Dermis microvascular lymphatic vessel endothelial cell (primary cell): ENCODE measurements around the gene TAC4. TPM values are rescaled to one million over a fixed set of nuclear protein-coding genes. Genes with fewer than 3 reads are reported as not detected.

Experiments
- DNase-seq, 2 donors: peaks; one replicate each; pipeline versions ENCODE4 v3.0.0 to v3.0.0-alpha.2; 2010; ENCODE audit warnings: low read depth in 2 of 2
- total RNA-seq: library from RNA; depleted of rRNA; stranded (reverse); fragments of >200 nt; gene quantifications from 2 replicates; pipeline ENCODE4 v1.2.1, GENCODE V29; 2014

Gene TAC4
- total RNA-seq, 1 donor from 2014 or later: not detected

DNA sequence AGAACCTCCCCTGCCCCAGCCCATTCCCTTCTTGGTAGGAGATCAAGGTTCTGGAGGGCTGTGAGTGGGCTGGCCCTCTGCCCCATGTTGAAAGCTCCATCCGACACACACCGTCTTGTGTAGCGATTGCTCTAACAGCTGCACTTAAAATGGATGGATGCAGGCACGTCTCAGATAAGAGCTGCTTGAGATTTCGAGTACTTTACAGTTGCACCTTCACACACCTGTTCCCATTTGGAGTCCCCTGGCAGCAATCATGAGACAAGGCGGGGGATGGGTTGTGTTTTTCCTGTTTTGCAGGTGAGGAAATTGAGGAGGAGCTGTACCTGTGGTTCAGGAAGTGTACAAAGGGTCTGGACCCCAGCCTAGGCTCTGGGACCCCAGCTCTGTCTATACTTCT lies 25.6 kb upstream of the TAC4 start:
- DNase-seq: no peak

GRCh38 chr17:49872754-49873377 lies 25.0 kb upstream of the TAC4 start:
- DNase-seq: no peak

- no peak for DNase-seq
These were observed 23.3 kb upstream of the TAC4 start for GRCh38 chr17:49871211-49871610.

DNA sequence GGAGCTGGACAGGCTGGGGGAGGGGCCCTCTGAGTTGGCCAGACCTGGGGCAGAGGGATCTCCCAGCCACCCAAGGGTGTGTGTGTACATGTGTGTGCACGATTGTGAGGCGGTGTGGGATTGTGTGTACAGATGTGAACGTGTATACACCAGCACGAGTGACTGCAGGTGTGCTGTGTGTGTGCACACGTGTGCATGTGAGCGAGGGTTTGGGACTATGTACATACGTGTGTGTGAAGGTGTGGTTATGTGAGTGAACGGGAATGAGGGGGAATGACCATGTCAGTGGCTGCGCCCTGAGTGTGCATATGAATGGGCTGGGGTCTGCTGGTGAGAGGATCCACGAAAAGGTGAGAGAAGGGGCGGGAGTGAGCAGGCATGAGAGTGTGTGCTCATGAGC lies 22.4 kb upstream of the TAC4 start:
- DNase-seq: no peak

- no peak for DNase-seq
These were observed 21.1 kb upstream of the TAC4 start for GRCh38 chr17:49869038-49869374.

DNA sequence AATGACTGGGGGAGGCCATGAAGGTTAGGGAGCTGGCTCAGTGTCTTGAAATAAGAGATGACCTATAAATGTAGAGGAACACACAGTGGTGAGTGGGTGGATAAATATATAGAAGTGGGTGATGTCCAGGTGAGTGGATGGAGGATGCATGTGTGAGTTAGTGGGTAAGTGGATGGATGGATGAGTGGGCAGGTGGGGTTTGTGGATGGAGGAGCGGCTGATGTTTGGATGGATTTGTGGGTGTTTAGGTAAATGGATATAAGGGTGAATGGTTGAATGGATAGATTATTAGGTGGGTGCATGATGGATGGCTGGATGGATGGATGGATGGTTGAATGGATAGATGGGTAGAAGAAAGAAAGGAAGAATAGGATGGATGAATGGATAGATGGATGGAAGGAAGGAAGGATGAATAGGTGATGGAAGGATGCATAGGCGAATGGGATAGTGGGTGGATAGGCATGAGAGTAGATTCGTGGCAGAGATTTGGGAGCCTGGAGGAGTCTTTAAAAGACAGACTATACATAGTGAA lies 19.1 kb upstream of the TAC4 start:
- no peak for DNase-seq

DNA sequence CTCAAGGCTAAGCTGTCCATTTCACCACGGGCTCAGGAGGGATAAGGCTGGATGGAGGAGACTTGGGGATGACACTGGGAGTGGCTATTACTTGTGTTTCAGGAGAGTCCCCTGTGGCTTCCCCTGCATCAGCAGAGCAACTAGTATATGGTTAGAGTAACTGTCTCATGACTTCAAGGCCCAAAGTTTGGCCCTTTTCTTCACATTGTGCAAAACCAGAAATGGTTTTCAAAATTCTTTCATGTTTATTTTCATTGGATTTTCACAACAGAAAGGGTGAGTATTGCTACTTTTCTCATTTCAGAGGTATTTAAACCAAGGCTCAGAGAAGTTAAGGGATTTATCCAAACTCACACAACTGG lies 18.1 kb upstream of the TAC4 start:
- DNase-seq: no peak

DNA sequence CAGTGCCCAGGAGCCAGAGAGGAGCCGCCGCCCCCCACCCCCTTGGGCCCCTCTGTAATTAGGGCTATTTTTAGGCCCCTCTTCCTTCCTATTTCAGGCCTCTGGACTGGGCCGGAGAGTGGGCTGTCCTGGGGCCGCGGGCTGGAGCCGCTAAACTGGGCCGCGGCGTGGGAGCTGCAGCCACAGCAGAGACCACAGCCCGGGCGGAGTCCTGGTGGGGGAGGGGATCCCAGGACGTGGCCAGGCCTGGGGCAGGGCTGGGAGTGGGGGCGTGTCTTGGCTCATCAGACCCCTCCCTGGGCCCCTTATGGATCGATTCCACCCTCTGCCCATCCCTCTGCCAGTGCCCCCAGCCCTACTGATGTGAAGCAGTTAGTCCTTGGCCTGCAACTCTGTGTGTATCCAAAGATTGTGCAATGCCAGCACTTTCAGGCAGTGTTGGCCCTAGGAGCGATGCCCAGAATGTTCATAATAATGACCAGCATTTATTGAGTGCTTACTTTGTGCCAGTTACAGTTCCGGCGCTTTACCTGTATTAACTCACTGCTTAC lies 15.0 kb upstream of the TAC4 start:
- no peak for DNase-seq

DNA sequence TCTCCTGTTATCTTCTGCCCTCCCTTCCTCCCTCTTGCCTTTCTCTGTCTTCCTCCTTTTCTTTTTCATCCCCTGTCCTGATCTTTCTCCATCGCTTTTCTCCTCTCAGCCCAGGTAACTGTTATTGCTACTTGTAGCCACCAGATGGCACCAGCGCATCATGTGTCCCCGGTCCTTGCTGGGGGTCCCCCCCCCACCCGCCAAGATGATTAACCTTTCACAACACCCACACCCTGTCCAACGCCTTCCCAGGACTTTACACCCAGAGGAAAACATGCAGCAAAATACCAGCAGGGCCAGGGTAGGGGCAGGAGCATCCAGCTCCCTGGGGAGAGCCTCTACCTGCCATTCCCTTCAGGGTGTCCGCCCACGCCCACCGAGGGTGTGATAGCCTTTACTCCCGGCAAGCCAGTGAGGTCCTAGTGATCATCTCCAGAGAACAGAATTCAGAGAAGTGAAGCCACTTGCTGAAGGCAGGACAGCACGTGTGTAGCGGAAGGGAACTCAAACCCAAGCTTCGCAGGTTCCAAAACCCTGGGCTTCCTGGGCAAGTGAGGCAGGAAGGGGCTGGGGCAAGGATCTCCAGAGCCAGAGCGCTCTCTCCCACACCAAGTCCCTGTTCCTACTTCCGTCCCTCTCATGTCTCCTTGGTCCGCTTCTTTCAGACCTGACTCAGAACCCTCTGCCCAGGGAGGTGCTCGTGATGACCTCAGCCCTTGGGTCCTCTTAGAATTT lies 13.4 kb upstream of the TAC4 start:
- DNase-seq: peak; percentile 9 to 46

DNA sequence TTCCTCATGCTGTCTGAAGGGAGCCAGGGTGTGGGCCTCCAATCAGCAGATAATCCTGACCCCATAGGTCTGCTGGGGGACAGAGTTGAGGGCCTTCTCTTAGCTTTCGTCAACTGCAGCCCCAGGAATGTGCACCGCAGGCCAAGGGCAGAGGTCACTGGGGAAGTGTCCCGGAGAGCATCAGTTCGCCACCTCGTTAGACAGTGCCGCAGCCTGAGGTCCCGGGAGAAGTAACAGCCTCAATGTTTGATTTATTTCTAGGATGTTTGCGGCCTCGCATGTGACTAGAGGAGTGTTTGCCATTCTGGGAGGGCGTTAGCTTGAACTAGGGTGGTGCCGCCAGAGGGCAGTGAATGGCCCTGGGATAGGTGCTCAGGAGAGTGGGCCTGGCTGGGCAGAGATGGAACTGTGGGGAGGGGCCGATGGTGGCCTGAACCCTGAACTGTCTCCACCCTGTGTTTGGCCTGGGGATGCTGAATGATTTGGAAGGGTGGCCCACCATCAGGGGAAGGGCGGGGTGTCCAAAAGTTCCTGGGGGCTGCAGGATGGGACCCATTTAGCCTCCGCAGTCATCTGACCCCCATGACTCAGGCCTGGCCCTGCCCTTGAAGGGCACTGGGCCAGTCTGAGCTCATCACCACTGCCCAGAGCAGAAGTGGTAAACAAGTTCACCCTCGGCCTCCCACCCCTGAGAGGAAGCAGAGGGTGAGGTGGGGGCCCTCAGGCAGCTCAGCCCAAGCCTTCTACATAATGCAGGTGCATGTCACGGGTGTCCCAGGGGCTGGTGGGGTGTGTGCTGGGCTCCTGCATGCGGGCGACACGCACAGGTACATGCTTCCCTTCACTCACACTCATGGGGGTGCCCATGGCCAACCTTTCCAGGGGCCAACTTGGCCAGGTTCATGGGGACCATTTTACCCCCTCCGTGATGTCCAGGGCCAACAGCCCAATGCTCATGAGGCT lies 12.4 kb upstream of the TAC4 start:
- DNase-seq: no peak

DNA sequence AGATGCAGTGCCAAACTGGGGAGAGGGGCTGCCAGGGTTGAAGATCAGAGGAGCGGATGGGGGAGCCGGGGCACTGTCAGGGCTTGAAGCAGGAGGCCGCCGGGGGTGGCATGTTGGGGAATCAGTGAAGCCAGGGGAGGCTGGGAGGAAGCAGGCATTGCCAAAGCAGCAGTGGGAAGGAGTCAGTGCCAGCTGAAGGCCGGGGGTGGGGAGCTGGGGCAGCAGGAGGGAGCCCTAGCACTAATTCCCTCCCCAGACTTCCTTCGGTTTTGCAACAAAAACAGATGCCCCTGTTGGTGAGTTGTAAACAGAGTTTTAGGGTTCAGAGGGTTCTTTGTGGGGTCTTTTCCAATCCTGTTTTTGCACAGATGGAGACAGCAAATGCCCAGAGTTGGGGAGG lies 10.9 kb upstream of the TAC4 start:
- DNase-seq: no peak

DNA sequence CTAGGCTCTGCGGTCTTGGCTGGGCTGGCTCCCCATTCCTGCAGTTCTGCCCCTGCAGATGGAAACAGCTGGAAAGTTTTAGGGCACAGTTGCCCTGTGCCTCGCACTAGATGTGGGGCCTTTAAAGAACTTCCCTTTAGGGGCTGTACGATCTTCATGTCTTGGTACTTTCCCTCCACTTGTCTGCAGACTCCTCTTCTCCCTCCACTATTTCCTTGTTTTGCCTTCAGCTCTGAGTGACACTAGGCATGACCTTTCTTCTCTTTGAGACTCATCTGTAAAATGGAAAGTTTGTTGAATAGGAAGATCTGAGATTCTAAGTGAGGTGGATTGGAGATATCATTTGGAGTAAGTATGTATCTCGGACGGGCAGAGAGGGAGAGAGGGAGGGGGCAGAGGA lies 6.3 kb upstream of the TAC4 start:
- no peak for DNase-seq

GRCh38 chr17:49853470-49854015 lies 5.7 kb upstream of the TAC4 start:
- no peak for DNase-seq

DNA sequence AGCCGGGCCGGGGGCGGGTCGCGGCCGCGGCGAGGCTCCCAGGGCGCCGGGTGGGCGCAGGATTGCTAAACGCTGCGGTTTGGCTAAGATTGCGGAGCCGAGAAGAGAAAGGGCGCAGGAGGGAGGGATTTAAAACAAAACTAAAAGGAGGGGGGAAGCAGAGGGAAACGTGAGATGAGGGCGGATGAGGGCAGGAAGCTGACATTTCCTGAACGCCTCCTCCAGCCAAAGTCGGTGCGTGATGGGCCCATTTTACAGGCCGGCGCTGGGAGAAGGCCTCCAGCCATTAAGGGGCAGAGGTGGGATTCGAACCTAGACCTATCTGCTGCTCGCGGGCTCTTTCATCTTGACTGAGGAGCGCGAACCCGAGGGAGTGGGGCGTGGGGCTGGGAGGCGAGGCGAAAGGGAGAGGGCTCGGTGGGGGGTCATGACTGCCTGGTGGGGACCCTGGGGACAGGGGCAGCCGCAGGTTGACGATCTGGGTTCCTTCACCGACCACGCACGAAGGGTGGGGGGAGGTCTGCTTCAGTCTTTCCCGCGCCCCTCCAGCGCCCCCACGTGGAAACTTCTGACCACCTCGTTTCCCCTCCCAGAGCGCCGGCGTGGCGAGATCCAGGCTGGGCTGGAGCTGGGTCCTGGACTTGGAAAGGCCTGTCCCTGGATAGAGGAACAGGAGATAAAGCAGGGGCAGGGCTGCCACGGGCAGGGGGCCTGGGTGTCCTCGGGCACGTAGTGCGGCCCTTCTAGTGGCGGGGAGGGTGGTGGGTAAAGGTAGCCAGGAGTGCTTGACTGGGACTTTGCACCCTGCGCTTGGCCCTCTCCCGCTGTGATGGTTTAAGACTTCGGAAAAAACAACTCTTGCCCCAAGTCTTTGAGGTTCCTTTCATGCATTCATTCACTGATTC lies 3.8 kb upstream of the TAC4 start:
- peak; percentile 46 to 72 for DNase-seq

GRCh38 chr17:49850772-49851386 lies 3.0 kb upstream of the TAC4 start:
- DNase-seq: no peak

DNA sequence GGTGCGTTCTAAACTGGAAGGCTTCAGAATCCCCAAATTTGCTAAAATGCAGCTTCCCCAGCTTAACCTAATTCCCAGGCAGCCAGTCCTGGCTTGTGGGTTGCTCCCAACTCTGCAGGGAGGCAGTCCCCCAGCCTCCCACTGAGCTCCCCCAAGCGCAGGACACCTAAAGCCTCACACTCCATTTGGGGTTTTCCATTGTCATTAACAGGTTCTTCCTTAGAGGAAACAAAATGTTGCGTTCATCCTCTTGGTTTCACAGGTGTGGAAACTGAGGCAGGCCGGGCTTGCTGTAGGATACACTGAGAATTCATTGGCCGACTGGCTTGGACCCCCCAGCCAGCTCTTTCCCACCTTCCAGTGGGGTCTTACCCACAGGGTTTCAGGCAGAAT lies 2.3 kb upstream of the TAC4 start:
- DNase-seq: no peak

DNA sequence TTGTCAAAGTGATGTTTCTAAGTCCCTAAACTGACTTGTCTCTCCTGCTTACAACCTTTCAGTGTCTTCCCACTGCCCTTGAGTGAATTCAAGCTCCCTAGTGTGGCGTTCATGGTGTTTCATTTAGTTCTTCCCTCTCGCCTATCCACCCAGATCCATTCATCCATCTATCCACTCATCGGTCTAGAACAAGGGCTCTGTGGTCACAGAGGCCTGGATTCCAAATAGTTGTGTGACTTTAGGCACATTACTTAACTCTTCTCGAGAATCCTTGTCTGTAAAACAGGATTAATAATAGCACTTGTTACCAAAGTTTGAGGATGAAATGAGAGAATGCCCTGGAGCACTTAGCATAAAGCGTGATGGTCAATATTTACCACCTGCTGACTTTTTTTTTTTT lies 870 bp upstream of the TAC4 start:
- no peak for DNase-seq

- no peak for DNase-seq
These were observed 744 bp downstream of the TAC4 start for GRCh38 chr17:49846938-49847712.

DNA sequence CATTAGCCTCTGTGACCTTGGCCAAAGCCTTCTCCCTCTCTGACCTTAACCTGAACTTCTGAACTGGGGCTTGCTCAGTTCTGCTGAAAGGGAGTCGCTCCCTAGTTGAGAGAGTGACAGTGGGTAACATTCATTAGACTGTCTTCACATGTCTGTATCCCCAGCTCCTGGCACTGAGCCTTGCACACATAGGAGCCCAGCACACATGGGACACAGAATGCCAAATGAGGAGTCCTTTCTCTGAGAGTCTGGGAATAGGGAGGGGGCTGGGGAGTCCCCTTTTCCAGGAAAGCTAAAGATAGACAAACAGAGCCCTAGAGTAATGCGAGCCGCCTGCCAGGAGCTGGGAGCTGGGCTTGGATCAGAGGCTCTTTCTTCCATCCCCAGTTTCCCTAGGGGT lies 2.5 kb downstream of the TAC4 start:
- no peak for DNase-seq
